ENCODE data around the gene GEMIN5.

DNA sequence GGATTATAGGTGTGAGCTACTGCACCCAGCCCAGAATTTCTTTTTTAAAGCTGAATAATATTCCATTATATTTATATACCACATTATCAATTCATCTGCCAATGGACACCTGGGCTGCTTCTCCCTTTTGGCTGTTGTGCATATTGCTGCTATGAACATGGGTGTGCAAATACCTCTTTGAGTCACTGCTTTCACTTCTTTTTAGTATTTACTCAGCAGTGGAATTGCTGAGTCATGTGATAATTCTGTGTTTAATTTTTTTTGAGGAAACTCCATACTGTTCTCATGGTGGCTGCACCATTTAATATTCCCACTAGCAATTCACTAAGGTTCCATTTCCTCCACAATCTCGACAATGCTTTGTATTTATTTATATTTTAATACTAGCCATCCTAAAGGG is 39.4 kb upstream of the GEMIN5 start:
- TF ChIP-seq POLR2A (IDR thresholded peaks at IDR 0.05; ENCODE audit: low read depth, low read length) (no peak), TAF1 (IDR thresholded peaks at IDR 0.05; ENCODE audit: borderline replicate concordance, low read depth, low read length) (no peak)

Data from GM12892 (cell line).